Activated T-helper 1 cell treated with anti-CD3 and anti-CD28 coated beads, Interleukin-2, amount 50 U/mL, for 16 hours (primary cell): ENCODE data around the gene EPS15.
"Not testable (repeated sequence)": the region's sequence is repeated elsewhere in the genome, so short reads cannot be mapped to it uniquely, and the experiment has no call there.

ENCODE experiments used
- DNase-seq, 2 donors: peaks; one replicate each; pipeline ENCODE4 v3.0.0-alpha.2; 2020; ENCODE audit warnings: low read depth in 1 of 2, low spot score in 1 of 2

Gene EPS15

DNA sequence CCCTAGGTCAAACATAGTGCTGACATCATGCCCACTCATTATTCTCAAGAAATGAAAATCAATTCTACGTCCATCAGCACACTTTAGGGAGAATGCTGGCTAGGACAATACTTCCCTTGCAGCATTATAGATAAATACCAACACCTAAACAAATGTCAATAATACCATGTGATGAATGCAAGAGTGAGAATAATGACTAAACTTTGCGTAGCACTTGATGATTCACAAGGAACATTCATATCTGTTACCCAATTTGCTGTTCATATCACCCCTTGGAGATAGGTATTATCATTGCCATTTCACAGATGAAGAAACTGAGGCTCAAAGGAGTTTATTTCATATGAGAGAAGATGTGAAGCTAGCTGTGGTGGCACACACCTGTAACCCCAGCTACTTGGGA, 24.8 kb upstream of the EPS15 start:
- DNase-seq: no peak

DNA sequence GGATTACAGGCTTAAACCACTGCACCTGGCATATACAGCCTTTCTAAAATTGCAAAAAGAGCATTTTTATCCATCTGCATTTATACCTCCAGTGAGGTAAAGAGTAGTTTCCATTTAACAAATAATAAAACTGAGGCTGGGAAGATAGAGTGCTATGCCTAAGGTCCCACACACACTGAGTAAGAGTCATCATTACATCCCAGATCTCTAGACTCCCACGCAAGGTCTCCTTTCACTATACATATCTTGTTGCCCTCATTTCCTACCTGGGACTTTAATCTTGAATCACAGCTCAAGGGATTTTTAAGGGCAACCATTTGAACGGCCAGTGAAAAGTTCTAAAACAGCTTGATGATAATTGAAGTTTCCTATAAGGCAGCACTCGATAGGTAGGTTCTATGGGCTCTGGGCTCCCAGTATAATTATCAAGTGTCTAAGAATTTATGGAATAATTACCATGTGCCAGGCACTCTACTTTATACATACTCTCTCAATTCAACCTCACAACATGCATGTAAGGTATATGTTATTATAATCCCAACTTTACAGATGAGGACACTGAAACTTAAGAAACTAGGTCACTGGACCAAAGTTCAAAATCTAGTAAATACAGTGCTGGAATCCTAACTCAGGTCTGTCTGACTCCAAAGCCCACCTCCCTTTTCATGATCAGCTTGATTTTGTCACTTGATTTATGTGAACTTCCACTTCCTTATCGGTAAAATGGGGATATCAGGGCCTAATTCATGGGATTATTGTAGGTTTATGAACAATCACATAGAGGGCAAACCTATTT, 23.3 kb upstream of the EPS15 start:
- no peak for DNase-seq

DNA sequence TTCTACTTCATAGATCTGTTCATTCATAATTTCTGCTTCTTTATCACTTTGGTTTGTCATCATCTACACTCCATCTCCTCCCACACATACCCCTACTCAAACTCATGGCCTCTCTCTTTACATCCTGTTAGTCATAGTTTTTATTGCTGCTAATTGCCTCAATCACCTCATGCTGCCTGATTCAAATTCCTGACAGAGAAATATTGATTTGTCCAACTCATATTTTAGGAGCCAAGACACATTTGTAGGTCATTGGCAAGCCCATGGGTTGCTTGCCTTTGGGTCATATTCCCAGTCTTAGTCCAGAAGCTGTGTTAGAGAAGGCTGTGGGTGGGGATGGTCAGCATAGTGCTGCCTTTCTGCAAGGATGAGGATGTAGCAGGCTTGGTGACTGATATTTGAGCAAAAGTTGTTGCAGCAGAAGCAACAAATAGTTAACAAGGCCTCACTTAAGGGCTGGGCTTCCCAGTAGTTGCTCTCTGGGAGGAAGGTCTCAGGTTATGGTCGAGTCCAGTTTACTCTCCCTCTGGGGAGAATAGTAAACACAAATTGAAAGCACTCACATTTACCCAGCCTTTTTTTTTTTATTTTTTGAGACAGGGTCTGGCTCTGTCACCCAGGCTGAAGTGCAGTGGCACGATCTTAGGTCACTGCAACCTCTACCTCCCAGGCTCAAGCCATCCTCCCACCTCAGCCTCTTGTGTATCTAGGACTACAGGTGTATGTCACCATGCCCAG, 22.4 kb upstream of the EPS15 start:
- DNase-seq: no peak

DNA sequence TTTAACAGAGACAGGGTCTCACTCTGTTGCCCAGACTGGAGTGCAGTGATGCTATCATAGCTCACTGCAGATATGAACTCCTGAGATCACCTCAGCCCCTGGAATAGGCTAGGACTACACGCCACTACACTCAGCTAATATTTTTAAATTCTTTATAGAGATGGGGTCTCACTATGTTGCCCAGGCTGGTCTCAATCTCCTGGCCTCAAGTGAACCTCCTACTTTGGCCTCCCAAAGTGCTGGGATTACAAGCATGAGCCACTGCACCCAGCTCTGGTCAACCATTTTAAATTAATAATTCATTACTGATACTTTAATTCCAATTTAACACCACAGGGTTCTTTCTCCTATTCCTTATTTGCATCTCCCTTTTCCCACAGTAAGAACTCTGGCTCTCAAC, 18.5 kb upstream of the EPS15 start:
- no peak for DNase-seq

DNA sequence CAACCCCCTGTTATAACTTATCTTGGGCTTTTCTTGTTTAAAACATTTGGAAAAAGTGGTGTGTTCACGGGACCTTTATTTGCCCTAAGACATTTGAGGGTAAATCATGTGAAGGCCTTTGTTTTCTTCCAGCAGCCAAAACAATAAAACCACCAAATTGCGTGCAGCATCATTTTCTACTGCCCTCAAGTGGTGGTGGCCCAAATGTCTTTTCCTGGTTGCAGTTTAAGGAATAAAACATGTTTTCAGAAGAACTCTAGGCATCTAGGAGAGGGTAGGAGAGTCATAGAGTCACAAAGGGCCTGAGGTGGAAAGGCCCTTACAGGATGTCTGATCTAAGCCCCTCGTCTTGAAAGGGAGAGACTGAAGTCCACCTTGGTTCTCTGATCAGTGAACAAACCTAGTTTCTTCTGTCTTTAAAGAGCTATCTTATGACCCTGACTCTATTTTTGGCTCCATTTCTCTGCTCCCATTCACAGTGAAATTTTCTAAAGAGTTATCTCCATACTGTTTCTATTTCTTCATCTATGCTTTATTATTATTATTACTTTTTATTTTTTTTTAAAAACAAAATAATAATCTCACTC, 16.0 kb upstream of the EPS15 start:
- DNase-seq: peak in 1 of 2 donors; percentile 3

DNA sequence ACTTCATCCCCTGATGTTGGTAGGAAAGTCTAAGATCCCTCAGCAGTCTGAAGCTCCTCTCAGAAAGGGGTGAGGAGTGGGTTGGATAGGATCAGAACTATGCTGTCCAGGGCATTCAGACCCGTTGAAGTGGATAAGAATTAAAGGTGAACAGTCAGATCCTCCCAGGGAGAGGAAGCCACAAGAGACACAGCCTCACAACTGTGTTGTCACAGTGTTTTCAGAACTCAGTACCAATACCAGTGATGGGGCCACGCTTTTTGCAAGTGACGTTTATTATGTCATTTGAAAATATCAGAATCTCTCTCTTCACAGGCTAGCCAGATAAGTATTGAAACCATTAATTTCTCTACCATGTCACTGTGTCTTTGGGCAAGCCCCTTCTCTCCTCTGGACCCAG, 15.4 kb upstream of the EPS15 start:
- no peak for DNase-seq

DNA sequence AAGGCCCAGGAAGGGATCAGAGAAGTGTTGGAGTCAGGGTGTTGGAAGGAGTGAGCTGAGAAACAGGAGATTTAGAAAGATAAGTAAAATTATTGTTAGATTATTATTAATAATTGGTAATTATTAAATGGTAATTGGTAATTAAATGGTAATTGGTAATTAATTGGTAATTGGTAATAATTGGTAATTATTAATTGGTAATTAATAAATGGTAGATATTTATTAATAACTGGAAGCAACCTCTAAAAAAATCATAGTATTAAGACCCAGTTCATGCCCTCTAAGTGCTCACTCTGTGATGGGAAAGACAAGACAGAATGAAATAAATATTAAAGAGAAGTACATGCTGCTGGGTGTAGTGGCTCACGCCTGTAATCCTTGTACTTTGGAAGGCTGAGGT, 13.8 kb upstream of the EPS15 start:
- no peak for DNase-seq

DNA sequence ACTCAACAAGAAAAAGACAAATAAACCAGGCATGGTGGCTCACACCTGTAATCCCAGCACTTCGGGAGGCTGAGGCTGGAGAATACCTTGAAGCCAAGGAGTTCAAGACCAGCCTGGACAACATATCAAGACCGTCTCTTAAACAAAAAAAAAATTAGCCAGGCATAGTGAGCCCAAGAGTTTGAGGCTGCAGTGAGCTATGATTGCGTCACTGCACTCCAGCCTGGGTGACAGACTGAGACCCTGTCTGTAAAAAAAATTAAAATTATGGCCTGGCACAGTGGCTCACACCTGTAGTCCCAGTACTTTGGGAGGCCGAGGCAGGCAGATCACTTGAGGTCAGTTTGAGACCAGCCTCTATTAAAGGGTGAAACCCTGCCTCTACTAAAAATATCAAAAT, 11.4 kb upstream of the EPS15 start:
- DNase-seq: not testable (repeated sequence)

DNA sequence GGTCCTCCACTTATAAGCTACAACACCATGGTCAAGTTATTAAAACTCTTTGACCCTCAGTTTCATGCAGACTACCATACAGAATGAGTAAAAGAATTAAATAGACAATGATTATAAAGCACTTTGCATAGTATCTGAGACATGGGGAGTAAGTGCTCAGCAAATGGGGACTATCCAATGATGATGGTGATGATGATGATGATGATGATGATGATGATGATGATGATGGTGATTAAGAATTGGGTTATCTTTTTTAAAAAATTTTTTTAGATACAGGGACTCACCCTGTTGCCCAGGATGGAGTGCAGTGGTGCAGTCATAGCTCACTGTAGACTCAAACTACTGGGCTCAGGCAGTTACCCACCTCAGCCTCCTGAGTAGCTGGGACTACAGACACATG, 8.1 kb upstream of the EPS15 start:
- no peak for DNase-seq

DNA sequence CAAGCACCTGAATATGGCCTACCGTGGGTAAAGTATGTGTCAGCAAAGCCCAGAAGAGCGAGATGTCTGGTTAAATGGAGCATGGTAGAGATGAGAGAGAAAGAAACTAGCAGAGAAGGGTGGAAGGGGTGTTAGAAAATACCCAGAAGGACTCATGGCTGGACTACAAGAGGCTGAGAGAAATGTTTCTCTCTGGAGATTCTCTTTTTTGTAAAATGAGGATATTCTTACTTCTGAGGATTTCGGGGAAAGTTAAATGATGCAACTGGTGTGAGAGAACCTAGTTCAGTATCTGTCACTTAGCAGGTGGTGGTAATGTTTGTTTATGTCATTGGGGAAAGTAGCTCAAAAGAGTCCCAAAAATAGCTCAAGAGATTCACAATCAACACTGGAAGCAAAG, 7.2 kb upstream of the EPS15 start:
- DNase-seq: no peak

DNA sequence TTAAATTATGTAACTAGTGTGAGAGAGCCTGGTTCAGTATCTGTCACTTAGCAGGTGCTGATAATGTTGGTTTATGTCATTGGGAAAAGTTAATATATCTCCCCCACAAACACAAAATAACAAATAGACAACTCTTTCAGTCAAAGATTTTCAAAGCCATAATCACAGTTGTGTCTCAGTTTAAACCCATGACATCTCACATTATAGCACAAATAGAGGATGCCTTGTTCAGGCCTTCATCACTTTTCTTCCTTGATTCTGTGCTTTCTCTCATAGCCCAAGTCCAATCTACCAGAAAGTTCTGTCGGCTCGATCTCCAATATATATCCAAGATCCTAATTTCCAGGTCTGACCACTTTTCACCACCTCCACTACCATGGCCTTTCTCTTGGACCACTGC, 6.2 kb upstream of the EPS15 start:
- no peak for DNase-seq

DNA sequence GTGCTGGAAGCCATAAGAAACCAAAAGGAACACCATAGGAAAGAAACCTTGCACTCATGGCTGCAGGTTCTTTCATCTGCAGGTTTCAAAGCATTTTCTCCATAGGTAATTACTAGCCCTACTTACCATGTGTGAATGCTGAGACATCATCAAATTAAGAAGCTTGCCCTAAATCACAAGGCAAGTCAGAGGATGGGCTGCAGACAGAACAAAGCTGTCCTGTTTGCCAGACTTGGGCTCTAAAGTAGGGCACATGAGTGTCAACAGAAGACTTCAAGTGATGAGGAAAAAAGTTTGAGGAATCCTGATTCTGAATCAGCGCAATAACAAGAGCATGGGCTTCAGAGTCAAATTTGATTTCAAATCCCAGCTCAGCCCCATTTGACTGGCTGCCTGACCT, 5.8 kb upstream of the EPS15 start:
- DNase-seq: no peak

DNA sequence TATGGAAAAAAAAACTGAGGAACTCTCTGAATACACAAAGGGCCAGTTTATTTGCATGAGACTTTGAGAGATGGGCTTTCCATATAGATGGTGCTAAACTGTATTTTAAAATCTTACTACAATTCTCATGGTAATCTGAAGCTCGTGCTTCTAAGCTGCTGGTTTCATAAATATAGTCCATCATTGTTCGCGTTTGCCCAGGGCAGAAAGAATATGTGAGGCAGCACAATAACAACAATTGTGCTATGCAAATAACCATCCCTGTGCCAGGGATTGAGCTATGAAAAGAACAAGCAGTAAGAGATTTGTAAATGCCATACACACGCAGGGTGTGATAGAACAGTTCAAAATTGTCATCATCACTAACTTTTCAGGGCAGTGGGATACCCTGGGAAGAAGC, 4.9 kb upstream of the EPS15 start:
- no peak for DNase-seq

DNA sequence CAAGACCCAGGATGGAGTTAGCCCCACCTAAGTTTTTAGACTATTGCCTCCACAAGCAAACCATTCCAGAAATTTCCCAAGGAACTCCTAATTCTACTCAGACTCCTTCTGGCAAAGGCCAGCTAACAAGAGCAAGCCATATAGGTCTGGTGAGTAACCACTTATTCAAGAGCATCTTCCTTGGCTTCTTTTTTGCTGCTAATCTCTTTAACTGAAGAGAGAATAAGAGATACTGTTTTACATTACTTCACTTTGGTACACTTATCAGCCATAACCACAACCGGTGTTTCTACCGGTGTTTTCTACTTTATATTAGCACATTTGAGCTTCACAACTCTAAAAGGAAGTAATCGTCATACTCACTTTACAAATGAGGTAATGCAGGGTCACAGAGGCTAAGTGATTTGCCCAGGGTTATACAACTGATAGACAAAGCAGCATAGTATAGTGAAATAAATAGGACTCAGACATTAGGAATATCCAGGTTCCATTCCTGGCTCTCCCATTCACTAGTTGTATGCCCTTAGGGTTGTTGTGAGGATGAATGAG, 1.7 kb upstream of the EPS15 start:
- no peak for DNase-seq

DNA sequence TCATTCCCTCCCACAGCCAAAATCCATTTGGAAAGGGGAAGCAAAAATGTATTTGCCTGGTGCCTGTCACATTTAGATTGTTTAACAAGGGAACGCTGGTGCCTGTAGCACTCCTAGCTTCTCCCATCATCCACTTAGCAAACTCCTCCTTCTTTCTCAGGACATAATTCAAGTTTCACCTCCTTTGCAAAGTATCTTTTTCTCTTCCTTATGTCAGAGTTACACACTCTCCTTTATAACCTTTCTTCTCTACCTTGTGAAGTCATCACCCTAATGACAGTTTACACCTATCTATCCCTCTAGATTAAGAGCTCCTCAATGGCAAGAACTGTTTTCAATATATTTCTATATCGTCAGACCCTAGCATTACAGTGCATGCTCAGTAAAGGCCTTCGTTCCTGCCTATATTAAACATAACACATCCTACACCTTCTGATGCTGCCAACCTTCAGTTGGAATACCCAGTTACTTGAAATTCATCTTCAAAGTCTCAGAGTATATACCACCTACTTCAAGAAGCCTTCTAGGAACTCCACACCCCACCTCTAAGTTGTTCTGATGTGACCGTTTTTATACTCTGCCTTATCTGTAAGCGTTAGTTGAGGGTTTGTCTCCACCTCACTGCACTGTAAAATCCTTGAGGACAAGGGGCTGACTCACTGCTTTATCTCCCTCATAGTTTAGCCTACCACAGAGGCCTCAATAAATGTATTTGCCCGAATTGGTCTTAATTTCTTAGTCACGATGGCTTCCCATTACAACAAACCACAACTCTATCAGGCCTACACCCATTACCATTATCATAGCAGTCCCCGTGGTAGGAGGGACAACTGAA, 1.0 kb upstream of the EPS15 start:
- DNase-seq: no peak

DNA sequence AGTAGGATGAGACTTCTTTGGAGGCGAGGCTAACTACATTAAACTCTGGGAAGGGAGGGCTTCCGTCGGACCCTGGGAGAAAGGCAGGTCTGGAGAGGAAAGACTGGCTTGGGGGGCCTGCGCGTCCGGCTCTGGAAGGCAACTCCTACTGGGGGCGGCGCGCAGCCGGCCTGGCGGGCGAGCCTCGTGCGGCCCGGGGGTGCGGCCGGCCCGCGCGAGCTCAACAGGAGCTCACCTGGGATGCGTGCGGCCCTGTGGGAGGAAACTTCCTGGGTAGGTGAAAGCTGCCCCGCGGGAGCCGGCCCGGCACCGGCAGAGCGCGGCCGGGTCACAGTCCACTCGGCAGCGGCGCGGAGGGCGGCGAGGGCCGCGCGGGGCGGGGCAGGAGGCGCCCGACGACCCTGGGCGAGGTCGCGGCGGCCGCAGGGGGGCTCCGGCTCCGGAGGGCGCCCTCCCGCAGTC, 449 bp downstream of the EPS15 start:
- DNase-seq: peak in 1 of 2 donors; percentile 33

DNA sequence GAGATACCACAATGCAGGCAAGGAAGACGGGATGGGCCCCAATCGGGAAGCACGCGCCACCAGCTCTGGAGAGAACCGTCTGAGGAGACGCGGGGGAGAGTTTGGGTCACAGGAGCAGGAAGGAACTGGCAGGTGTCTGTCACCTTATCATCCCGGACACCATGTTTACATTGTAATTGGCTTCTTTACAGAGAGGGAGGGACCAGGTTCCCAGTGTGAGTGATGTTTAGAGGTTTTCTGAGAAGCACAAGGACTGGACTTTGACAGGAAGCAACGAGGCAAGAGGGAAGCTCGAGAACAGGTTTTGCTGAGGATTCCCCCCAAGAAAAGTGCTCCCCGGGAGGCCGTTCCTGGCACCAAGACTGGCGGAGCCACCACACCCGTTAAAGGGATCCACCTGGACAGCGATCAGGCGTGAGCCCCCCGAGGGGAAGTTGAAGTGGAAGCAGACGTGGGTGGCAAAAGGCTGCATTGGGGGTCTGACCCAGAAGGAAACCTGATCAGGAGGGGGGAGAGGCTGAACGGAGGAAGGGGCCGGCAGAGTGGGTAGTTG, 957 bp downstream of the EPS15 start:
- DNase-seq: peak in 1 of 2 donors; percentile 16

DNA sequence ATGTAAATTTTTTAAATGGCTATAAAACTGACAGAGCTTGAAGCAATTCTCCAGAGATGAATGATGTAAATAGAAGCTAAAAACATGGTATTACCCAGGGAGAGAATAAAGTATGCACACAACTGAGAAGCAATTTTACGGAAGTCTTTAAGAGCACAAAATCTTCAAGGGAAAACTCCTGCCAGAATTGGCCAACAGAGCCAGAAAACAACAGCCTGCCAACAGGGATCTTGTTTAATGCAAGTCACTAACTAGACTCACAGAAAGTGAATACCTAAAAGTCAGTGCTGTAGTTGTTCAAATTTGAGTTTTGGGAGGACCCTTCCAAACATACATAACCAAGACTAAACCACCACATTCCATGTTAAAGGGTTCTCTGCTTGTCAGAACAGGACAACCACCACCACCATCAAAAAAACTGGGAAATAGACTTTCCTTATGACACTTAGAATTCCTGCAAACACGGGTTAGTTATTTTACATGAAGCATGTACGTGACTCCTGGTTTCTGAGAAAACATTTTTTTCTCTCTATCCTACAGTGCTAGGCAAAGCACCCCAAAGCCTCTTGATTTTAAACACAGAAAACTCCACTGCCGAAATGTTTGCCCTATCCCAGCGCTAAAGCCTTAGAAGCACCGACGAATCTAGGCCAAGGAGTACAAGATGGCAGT, 1.6 kb downstream of the EPS15 start:
- DNase-seq: no peak

DNA sequence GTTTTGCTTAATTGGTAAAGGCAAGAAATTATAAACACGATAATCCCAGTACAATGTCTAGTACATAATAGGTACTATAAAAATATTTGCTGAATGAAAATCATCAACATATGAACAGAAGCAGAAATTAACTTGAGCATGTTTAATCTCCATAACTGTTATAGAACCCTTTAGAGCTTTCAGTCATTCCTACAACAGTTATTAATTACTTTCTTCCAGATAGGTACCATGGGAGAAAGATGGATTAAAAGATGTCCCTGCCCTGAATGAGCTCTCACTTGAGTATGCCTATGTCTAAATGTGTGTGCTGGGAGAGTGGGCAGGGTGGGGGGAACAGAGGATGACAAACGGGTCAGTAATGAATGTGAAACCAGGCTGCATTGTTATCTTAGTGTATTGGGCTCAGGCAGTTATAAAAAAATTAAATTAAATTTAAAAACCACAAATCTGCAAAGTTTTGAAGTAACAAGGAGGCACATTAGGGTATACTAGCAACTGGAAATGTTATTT, 2.4 kb downstream of the EPS15 start:
- no peak for DNase-seq
